ENCODE measurements around the gene PPFIBP2.

The PPFIBP2 gene

DNA sequence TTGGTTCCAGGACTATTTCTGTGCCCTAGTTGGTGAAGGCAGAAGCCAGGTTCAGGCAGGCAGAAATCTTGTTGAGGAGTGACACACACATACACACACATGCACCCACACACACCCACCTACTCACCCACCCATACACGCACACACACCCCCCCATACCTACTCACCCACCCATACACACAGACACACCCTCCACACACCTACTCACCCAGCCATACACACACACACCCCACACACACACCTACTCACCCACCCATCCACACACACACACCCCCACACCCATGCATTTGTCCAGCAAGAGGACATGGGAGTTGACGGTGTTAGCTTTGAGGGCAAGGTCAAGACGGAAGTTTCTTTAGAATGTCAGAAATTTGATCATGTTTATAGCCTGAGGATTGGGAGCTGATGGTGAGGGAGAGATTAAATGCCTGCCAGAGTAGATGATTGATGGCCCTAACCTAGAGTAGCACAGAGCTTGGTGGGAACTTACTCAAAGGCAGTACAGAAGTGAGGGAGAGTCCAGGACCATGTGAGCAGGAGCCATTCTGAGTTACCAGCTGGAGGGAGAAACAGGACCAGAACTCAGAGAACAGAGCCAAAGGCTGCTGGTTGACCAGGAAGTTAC lies 90.6 kb downstream of the PPFIBP2 start:
- H3K27me3 Mint-ChIP-seq = no peaks in the 10 kb centered on the region
- no peaks in the 10 kb centered on the region for H3K9me3 Mint-ChIP-seq
- CTCF ChIA-PET = no interaction called here
- H3K4me1 Mint-ChIP-seq = peaks cover 3% of the 10 kb centered on the region
- H3K27ac Mint-ChIP-seq = no peak overlapping the region
- DNase-seq = no peak
- no peaks in the 10 kb centered on the region for H3K36me3 Mint-ChIP-seq
- H3K4me3 Mint-ChIP-seq = no peak overlapping the region

DNA sequence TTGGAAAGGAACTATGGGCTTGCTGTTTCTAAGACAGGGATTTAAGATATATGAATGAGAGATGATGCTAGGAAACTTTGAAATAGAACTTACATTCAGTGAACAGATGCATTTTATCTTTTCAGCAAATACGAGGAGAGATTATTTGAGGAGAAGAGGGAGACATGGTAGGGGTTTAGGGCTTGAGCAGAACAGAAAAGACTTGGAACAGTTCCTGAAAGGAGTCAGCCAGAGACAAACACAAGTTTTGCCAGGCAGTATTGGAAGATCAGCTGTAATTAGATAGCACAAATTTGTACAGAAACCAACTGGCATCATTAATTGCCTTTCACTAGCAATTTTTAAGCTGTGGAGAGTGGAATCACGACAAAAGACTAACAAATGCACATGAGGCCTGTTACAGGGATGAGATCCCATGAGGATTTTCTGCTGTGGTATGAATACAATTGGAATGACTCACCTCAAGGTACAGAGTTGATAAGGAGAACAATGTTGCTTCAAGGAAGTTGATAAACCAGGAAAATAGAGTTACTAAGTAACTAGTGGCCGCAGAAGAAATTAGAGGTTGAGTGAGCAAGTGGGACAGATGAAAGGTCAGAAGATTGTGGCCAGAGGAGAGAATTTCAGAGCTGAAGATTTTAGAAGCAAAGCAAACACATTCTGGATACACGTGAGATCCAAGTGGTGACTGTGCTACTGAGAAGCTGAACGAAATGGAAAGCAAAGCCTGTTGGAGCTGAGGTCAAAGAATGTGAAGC lies 91.6 kb downstream of the PPFIBP2 start:
- Mint-ChIP-seq H3K4me1 (peaks cover 3% of the 10 kb centered on the region), H3K4me3 (no peak overlapping the region), H3K27ac (no peak overlapping the region), H3K36me3 (peaks cover 2% of the 10 kb centered on the region), H3K27me3 (no peaks in the 10 kb centered on the region), H3K9me3 (no peaks in the 10 kb centered on the region)
- DNase-seq = no peak
- CTCF ChIA-PET = no interaction called here

DNA sequence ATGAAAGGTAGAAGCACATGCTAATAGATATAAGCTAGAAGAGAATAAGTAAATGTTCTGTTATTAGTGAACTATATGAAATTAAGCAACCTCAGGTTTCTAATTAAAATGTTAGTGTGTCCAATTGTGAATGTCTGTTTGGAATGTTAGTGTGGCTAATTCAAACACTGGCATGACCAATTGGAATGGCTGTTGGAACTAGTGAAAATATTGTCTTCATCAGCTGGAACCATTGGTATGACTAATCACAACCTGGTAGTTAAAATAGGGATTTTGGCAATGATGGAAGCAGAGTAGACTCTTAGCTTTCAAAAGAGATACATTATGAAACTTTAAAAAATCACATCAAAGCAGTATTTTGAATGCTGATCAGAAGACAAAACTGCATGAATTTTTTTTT lies 92.7 kb downstream of the PPFIBP2 start:
- no peaks in the 10 kb centered on the region for H3K4me1 Mint-ChIP-seq
- H3K27ac Mint-ChIP-seq = no peak overlapping the region
- H3K36me3 Mint-ChIP-seq = peaks cover 2% of the 10 kb centered on the region
- CTCF ChIA-PET = interaction anchor here (0.8 kb wide), 1 partner anchor 78 kb away, joined by 4 read pairs; no protein-coding TSS in a partner anchor
- no peaks in the 10 kb centered on the region for H3K27me3 Mint-ChIP-seq
- no peak for DNase-seq
- no peak overlapping the region for H3K4me3 Mint-ChIP-seq
- no peaks in the 10 kb centered on the region for H3K9me3 Mint-ChIP-seq

DNA sequence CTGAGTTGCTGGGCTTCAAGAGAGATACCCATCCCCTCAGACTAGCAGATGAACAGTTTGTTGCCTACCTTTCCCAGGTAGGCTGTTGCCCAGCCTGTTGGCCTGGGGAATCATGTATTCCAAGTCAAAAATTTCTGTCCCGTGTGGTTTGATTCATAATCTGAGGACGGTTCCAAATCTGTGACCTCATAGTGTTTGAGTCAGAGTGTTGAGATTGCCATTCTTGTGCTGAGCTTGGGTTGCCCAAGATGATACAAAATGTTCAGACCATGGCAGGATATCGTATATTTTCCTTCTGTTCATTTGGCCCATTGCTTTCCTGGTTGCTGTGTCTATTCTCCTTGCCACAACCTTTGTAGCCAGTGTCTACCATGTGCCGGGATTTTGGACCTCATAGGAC lies 95.2 kb downstream of the PPFIBP2 start:
- CTCF ChIA-PET = no interaction called here
- no peak overlapping the region for H3K27ac Mint-ChIP-seq
- peaks cover 2% of the 10 kb centered on the region for H3K36me3 Mint-ChIP-seq
- H3K9me3 Mint-ChIP-seq = no peaks in the 10 kb centered on the region
- DNase-seq = no peak
- H3K4me1 Mint-ChIP-seq = no peaks in the 10 kb centered on the region
- no peak overlapping the region for H3K4me3 Mint-ChIP-seq
- H3K27me3 Mint-ChIP-seq = no peaks in the 10 kb centered on the region

DNA sequence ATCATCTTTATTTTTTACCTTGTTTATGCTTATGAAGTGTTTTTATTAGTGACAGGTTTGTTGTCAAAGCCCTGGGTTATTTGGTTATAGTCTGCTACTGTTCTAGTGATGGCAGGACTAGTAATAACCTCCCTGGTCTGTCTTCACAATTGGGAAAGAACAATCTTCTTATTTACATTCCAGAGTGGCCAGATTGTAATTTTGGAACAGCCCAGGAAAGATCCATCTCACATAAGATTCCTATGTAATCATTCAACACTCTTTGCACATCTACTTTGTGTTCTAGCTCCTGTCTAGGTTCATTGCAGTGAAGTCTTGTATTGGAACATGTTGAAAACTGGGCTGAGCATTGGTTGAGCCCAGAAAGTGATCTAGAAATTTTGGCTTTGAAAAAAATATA lies 95.7 kb downstream of the PPFIBP2 start:
- Mint-ChIP-seq H3K36me3 (peaks cover 2% of the 10 kb centered on the region), H3K27ac (no peak overlapping the region), H3K4me1 (no peaks in the 10 kb centered on the region), H3K4me3 (no peak overlapping the region), H3K9me3 (no peaks in the 10 kb centered on the region), H3K27me3 (no peaks in the 10 kb centered on the region)
- CTCF ChIA-PET = no interaction called here
- no peak for DNase-seq

DNA sequence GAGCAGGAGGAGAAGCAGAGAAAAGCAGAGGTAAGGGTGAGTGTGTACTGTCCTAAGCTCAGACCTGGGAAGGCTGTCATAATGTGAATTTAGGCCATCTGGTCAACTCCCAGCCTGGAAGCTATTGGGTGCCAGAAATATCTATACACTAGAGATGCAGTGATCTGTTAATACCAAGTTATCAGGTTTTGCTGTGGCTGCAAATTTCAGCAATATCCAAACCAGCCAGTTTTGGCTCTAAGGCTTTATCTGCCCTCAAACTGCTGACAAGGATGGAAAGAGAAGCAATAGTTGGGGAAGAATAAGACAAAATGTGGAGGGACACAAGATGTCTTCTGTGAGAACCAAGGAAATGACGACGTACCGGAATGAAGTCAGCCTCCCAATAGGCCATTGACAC lies 96.6 kb downstream of the PPFIBP2 start:
- H3K9me3 Mint-ChIP-seq = no peaks in the 10 kb centered on the region
- no peak overlapping the region for H3K27ac Mint-ChIP-seq
- H3K4me1 Mint-ChIP-seq = no peaks in the 10 kb centered on the region
- peaks cover 2% of the 10 kb centered on the region for H3K36me3 Mint-ChIP-seq
- no peaks in the 10 kb centered on the region for H3K27me3 Mint-ChIP-seq
- H3K4me3 Mint-ChIP-seq = no peak overlapping the region
- no peak for DNase-seq
- CTCF ChIA-PET = interaction anchor here (1.9 kb wide), 1 partner anchor 10 kb away, joined by 5 read pairs; no protein-coding TSS in a partner anchor

DNA sequence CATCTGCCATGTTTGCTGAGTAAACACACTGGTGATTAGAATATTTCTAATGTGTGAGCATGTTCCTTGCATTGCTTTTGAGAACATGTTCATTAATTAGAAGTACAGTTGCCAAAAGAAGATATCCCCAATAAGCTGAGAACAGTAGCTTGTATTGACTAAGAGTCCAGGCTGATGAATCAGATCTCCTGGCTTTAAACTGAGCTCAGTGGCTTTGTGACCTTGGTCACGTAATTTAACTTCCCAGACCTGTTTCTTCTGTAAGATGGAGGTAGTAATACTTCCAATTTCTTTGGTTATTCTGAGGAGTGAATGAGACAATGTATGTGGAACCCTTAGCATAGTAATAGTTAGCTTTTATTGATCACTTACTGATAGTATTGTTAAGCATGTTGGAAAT lies 97.6 kb downstream of the PPFIBP2 start:
- no peaks in the 10 kb centered on the region for H3K9me3 Mint-ChIP-seq
- CTCF ChIA-PET = interaction anchor here (1.9 kb wide), 1 partner anchor 9 kb away, joined by 5 read pairs; no protein-coding TSS in a partner anchor
- H3K4me1 Mint-ChIP-seq = no peaks in the 10 kb centered on the region
- H3K27me3 Mint-ChIP-seq = no peaks in the 10 kb centered on the region
- H3K36me3 Mint-ChIP-seq = peaks cover 2% of the 10 kb centered on the region
- H3K4me3 Mint-ChIP-seq = no peak overlapping the region
- DNase-seq = no peak
- no peak overlapping the region for H3K27ac Mint-ChIP-seq

DNA sequence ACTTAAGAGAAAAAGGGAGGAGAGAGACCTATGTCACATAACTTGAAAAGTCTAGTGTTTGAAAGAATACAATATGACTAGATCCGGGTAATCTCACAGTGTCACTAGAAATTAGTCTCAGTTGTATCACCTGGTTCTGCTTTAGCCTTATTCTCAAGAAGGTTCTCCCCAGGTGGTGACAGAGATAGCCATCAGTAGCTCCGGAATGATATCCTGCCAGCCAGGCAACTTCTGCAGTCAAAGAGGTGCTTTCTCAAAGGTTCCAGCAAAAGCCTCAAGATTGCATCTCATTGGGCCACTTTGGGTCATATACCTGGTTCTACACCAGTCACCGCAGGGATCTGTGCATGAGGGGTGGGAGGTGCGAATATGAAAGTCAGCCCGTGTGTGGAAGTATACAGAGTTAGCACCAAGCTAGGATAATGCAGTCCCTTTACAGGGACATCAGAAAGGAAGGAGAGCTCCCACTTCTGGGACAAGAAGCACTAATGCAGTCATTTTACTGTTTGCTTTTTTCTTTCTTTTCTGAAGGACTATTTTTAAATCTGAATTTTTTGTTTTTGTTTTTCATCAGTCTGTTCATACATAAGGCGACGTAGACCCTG lies 98.4 kb downstream of the PPFIBP2 start:
- Mint-ChIP-seq H3K4me1 (no peaks in the 10 kb centered on the region), H3K27me3 (no peaks in the 10 kb centered on the region)
- CTCF ChIA-PET = interaction anchor here (1.9 kb wide), 1 partner anchor 8 kb away, joined by 5 read pairs; no protein-coding TSS in a partner anchor

DNA sequence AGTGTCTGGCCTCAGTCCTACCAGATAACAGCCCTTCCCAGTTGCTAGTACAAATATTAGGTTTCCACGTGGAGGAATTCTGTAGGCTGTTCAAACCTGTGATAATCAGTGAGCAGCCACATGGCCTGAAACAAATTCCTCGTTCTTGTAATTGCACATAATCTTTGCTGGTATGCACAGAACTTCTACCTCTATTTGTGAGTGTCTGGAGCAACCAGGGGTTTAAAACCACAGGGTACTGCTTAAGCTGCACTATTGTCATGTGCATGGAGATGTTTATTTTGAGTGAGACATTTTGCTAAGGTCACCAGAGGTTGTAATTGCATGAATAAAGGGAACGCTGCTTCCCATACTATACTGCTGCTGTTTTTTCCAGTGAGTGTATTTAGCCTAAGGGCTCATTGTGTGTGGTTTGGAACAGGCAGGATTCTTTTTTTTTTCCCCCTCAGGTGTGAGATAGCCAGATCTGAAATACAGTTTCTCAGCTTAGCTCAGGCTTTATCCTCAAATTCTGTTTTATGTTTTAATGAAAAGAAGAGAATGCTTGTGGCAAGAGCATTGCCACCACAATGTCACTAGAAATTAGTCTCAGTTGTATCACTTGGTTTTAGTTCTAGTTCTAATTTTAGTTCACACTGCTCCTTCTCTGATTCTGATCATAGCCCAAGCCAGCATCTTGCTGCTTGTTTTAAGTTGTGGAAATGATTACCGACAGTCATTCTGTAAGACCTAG lies 99.0 kb downstream of the PPFIBP2 start:
- no peak overlapping the region for H3K27ac Mint-ChIP-seq
- no peak for DNase-seq
- H3K27me3 Mint-ChIP-seq = no peaks in the 10 kb centered on the region
- H3K9me3 Mint-ChIP-seq = no peaks in the 10 kb centered on the region
- no peaks in the 10 kb centered on the region for H3K4me1 Mint-ChIP-seq
- no peak overlapping the region for H3K4me3 Mint-ChIP-seq
- CTCF ChIA-PET = no interaction called here
- H3K36me3 Mint-ChIP-seq = peaks cover 2% of the 10 kb centered on the region

More for the DNA sequence above, 98.4 kb downstream of the PPFIBP2 start:
- Mint-ChIP-seq H3K36me3 (peaks cover 2% of the 10 kb centered on the region), H3K27ac (no peak overlapping the region), H3K9me3 (no peaks in the 10 kb centered on the region), H3K4me3 (no peak overlapping the region)
- DNase-seq = no peak

DNA sequence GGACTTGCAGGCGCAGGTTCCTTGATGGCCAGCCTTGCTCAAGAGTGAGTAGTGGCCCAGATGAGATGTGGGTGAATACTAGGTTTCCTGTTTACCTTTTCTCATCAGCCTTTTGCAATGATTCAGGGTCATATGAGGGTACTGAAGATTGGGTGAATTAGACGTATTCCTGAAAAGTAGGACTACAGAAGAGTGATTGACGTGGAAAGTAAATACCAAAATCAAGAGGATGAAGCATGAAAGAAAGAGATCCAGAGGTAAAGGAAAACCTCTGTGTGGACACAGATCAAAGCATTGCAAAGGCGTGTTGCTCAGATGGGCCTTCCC lies 99.6 kb downstream of the PPFIBP2 start:
- no peaks in the 10 kb centered on the region for H3K27me3 Mint-ChIP-seq
- CTCF ChIA-PET = no interaction called here

DNA sequence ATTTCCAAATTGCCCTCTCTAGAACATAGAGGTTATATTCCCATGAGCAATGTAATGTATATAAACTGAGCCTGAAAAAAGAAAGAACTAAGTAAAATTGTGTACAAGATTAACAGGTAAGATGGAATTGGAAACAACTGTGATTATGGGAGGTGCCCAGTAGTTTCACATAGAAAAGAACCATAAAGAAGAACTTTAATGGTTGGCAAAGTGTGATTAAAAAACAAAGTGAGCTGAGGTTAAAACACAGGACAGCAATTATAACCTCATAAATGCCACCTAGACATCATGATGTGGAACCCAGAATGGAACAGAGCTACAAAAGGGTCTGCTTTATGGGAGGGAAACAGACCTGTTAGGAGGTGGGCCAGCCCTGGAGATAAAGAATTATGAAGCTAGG lies 100.9 kb downstream of the PPFIBP2 start:
- CTCF ChIA-PET = interaction anchor here (0.5 kb wide), 1 partner anchor 102 kb away, joined by 3 read pairs; no protein-coding TSS in a partner anchor
- no peaks in the 10 kb centered on the region for H3K27me3 Mint-ChIP-seq
- H3K4me3 Mint-ChIP-seq = no peak overlapping the region
- H3K27ac Mint-ChIP-seq = no peak overlapping the region
- H3K36me3 Mint-ChIP-seq = peaks cover 2% of the 10 kb centered on the region
- no peak for DNase-seq
- no peaks in the 10 kb centered on the region for H3K9me3 Mint-ChIP-seq
- no peaks in the 10 kb centered on the region for H3K4me1 Mint-ChIP-seq

More for the DNA sequence above, 99.6 kb downstream of the PPFIBP2 start:
- Mint-ChIP-seq H3K36me3 (peaks cover 2% of the 10 kb centered on the region), H3K27ac (no peak overlapping the region), H3K4me3 (no peak overlapping the region), H3K9me3 (no peaks in the 10 kb centered on the region), H3K4me1 (no peaks in the 10 kb centered on the region)
- DNase-seq = no peak

DNA sequence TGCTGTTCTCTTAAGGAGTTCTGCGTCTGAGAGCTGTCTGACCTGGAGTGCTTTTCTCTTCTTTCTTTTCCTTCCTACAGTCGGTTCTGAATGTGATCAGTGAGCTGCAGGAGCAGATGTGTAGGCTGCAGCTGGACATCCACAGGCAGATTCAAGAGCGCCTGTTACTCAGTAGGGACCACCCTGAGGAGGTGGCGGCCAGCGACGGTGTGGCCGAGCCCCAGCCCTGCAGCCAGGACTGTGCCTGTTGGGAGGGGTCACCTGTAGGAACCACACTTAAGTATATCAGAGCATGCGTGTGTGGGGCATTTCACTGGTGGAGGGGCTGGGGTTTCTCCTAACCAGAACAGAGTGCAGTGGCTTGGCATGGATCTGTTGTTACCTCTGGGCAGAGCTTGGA lies 103.2 kb downstream of the PPFIBP2 start:
- DNase-seq = no peak
- H3K36me3 Mint-ChIP-seq = no peaks in the 10 kb centered on the region
- CTCF ChIA-PET = no interaction called here
- no peaks in the 10 kb centered on the region for H3K9me3 Mint-ChIP-seq
- no peak overlapping the region for H3K4me3 Mint-ChIP-seq
- H3K4me1 Mint-ChIP-seq = no peaks in the 10 kb centered on the region
- no peaks in the 10 kb centered on the region for H3K27me3 Mint-ChIP-seq
- H3K27ac Mint-ChIP-seq = no peak overlapping the region

DNA sequence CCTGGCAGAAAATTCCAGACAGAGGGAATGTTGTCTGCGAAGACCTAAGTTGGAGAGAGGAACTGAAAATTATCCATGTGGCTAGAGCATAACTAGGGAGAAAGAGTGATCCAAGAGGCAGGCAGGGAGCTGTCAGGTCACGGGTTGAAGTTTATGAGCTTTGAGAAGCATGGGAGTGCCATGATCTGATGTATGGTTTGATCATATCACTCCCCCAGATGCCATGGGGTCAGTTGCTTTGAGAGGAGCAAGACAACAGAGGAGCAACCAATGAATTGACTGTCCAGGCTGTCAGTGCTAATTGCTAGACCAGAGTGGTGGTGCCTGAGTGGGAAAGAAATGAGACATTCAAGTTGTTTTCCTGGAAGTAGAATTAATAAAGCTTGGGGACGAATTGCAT lies 105.5 kb downstream of the PPFIBP2 start:
- H3K27ac Mint-ChIP-seq = no peak overlapping the region
- H3K36me3 Mint-ChIP-seq = no peaks in the 10 kb centered on the region
- CTCF ChIA-PET = no interaction called here
- H3K27me3 Mint-ChIP-seq = no peaks in the 10 kb centered on the region
- no peak for DNase-seq
- H3K4me1 Mint-ChIP-seq = no peaks in the 10 kb centered on the region
- no peaks in the 10 kb centered on the region for H3K9me3 Mint-ChIP-seq
- no peak overlapping the region for H3K4me3 Mint-ChIP-seq

DNA sequence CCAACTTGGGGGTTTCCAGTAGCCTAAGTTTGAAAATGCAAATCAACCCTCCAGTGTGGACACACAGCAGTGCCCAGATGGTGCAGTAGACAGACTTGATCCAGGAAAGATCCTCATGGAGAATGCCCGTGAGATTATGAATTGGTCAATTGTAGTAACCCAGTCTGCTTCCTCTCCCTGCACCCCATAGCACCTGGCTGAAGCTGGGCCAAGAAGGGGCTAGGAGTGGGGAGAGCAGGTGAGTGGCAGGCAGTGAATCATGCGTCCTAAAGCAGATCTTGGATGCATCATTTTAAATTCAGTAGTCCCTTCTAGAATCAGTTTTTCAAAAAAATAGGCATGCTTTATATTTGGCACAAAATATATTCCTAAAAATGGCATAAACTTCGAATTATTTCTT lies 107.3 kb downstream of the PPFIBP2 start:
- Mint-ChIP-seq H3K27me3 (no peaks in the 10 kb centered on the region), H3K27ac (no peak overlapping the region), H3K4me3 (no peak overlapping the region), H3K36me3 (no peaks in the 10 kb centered on the region), H3K9me3 (no peaks in the 10 kb centered on the region), H3K4me1 (no peaks in the 10 kb centered on the region)
- DNase-seq = no peak
- CTCF ChIA-PET = interaction anchor here (1.6 kb wide), 1 partner anchor 10 kb away, joined by 5 read pairs; no protein-coding TSS in a partner anchor
